A549 (cell line): ENCODE measurements around the gene LHX2. TPM values are rescaled to one million over a fixed set of nuclear protein-coding genes. Genes with fewer than 3 reads are reported as not detected.

ENCODE experiments used
- ATAC-seq, 2 experiments: fragments of 200-7000 bp in 1 of 2; fragments of >200 bp in 1 of 2; cut with Nextera tagmentation in 1 of 2; cut with Tn5 transposase in 1 of 2; 3 replicates each; pipeline versions ENCODE4 v1.8.0 to v1.9.1; 2018 to 2020; ENCODE audit warnings: mild to moderate bottlenecking in 1 of 2, moderate library complexity in 1 of 2
- CTCF ChIA-PET: fragments of 300-600 bp; sonication (Branson Sonifier 250); formaldehyde crosslinking; extraction: SDS; loops from one replicate; lab custom pipeline; 2021; ENCODE audit warnings: antibody characterized with exemption, inconsistent platforms; lab: Yijun Ruan, JAX
- POLR2A ChIA-PET: fragments of 350-600 bp; formaldehyde crosslinking; extraction: SDS; loops from one replicate; lab custom pipeline; 2021; ENCODE audit warnings: antibody characterized with exemption, inconsistent platforms; lab: Yijun Ruan, JAX
- DNase-seq, 2 experiments: peaks; one replicate each; pipeline versions ENCODE4 v3.0.0 to v3.0.0-alpha.2; 2011 to 2016; ENCODE audit warnings: low read depth in 1 of 2, low spot score in 1 of 2
- FAIRE-seq: peaks from 2 replicates; lab custom pipeline; 2011; peaks lifted over from hg19 to GRCh38; lab: Jason Lieb, UNC
- H3K27ac ChIP-seq, 2 experiments: fragments of >200 bp; sonication (Bioruptor Twin); formaldehyde crosslinking; 3 replicates each; pipeline ENCODE4 v1.5.1; 2016 to 2017
- H3K4me1 ChIP-seq: fragments of >200 bp; sonication (Bioruptor Twin); formaldehyde crosslinking; 3 replicates; pipeline ENCODE4 v1.6.1; 2016
- H3K4me2 ChIP-seq: fragments of >200 bp; sonication (Bioruptor Twin); formaldehyde crosslinking; 3 replicates; pipeline ENCODE4 v1.6.1; 2016
- H3K4me3 ChIP-seq: fragments of >200 bp; sonication (Bioruptor Twin); formaldehyde crosslinking; 3 replicates; pipeline ENCODE4 v1.5.1; 2016
- H3K9me3 ChIP-seq: fragments of >200 bp; sonication (Bioruptor Twin); formaldehyde crosslinking; 3 replicates; pipeline ENCODE4 v1.6.1; 2016
- ATOH8 ChIP-seq: fragments of 250-450 bp; sonication (Bioruptor Pico); IDR thresholded peaks from 2 replicates; pipeline ENCODE4 v1.5.0; 2020; ENCODE audit warnings: low read depth, mild to moderate bottlenecking, moderate library complexity
- CBX8 ChIP-seq: fragments of 200-600 bp; sonication (generic); IDR thresholded peaks from 2 replicates; pipeline ENCODE4 v1.6.1; 2016
- CEBPB ChIP-seq, 2 experiments: fragments of >200 bp in 1 of 2; sonication (Bioruptor Twin) in 1 of 2; formaldehyde crosslinking in 1 of 2; IDR thresholded peaks; 2 replicates each; pipeline ENCODE4 v1.6.1; 2012 to 2016
- CHD2 ChIP-seq: fragments of 150-350 bp; IDR thresholded peaks from 2 replicates; pipeline ENCODE4 v1.6.1; 2014; ENCODE audit warnings: low read length; ENCODE audit not compliant: partially characterized antibody
- EHF ChIP-seq: fragments of 250-450 bp; sonication (Bioruptor Pico); IDR thresholded peaks from 2 replicates; pipeline ENCODE4 v1.5.0; 2020; ENCODE audit warnings: mild to moderate bottlenecking
- EHMT2 ChIP-seq: fragments of 200-600 bp; sonication (generic); IDR thresholded peaks from 2 replicates; pipeline ENCODE4 v1.6.1; 2016; ENCODE audit warnings: antibody characterized with exemption, low read depth, mild to moderate bottlenecking, moderate library complexity
- ELK1 ChIP-seq: fragments of 150-350 bp; IDR thresholded peaks from 2 replicates; pipeline ENCODE4 v1.6.1; 2014; ENCODE audit warnings: low read depth, mild to moderate bottlenecking, low read length
- EP300 ChIP-seq, 2 experiments: fragments of >200 bp; sonication (Bioruptor Twin); formaldehyde crosslinking; IDR thresholded peaks; 2 replicates in 1 of 2; 3 replicates in 1 of 2; pipeline ENCODE4 v1.6.1; 2016 to 2017
- ESRRA ChIP-seq: fragments of 150-350 bp; IDR thresholded peaks from 2 replicates; pipeline ENCODE4 v1.6.1; 2014; ENCODE audit warnings: mild to moderate bottlenecking, low read length, borderline replicate concordance
- FOSL2 ChIP-seq, 2 experiments: fragments of 450-650 bp in 1 of 2; fragments of >200 bp in 1 of 2; sonication (Bioruptor Twin) in 1 of 2; formaldehyde crosslinking; IDR thresholded peaks; 2 replicates each; pipeline versions ENCODE4 v1.5.0 to v1.6.1; 2016 to 2020; ENCODE audit warnings: mild to moderate bottlenecking in 1 of 2, moderate library complexity in 1 of 2
- FOXS1 ChIP-seq: fragments of 250-450 bp; sonication (Bioruptor Pico); IDR thresholded peaks from 2 replicates; pipeline ENCODE4 v1.5.0; 2020; ENCODE audit warnings: mild to moderate bottlenecking, moderate library complexity
- HOXB13 ChIP-seq: fragments of 250-450 bp; sonication (Bioruptor Pico); IDR thresholded peaks from 2 replicates; pipeline ENCODE4 v1.5.0; 2020; ENCODE audit warnings: low read depth, mild to moderate bottlenecking, moderate library complexity
- JUNB ChIP-seq: fragments of >200 bp; sonication (Bioruptor Twin); formaldehyde crosslinking; IDR thresholded peaks from 2 replicates; pipeline ENCODE4 v1.6.1; 2016
- MAFK ChIP-seq: fragments of 450-650 bp; IDR thresholded peaks from 2 replicates; pipeline ENCODE4 v1.6.1; 2014; ENCODE audit not compliant: partially characterized antibody
- MAX ChIP-seq: IDR thresholded peaks from 2 replicates; pipeline ENCODE4 v1.6.1; 2012
- MAZ ChIP-seq: fragments of 150-350 bp; IDR thresholded peaks from 2 replicates; pipeline ENCODE4 v1.6.1; 2014; ENCODE audit warnings: antibody characterized with exemption, low read depth, low read length, borderline replicate concordance
- MYC ChIP-seq: IDR thresholded peaks from 2 replicates; pipeline ENCODE4 v1.6.1; 2012; ENCODE audit warnings: mild to moderate bottlenecking, inconsistent platforms, low read length, improper control_type of control experiment, borderline replicate concordance
- NFE2L2 ChIP-seq: fragments of 150-350 bp; conservative IDR thresholded peaks from 2 replicates; pipeline ENCODE4 v1.6.1; 2014; ENCODE audit warnings: low read length
- RCOR1 ChIP-seq: fragments of 150-350 bp; IDR thresholded peaks from 2 replicates; pipeline ENCODE4 v1.6.1; 2014; ENCODE audit warnings: antibody characterized with exemption, low read length, low read depth
- REST ChIP-seq: fragments of 200-600 bp; sonication (generic); IDR thresholded peaks from 2 replicates; pipeline ENCODE4 v1.6.1; 2016; ENCODE audit warnings: antibody characterized with exemption, mild to moderate bottlenecking, moderate library complexity
- SMC3 ChIP-seq: fragments of >200 bp; sonication (Bioruptor Twin); formaldehyde crosslinking; IDR thresholded peaks from 3 replicates; pipeline ENCODE4 v1.6.1; 2018; ENCODE audit warnings: inconsistent platforms
- TP53 ChIP-seq: fragments of 250-450 bp; sonication (Bioruptor Pico); IDR thresholded peaks from 2 replicates; pipeline ENCODE4 v1.5.0; 2021; ENCODE audit warnings: mild to moderate bottlenecking, moderate library complexity
- ZFP36 ChIP-seq: fragments of 450-650 bp; IDR thresholded peaks from 2 replicates; pipeline ENCODE4 v1.6.1; 2014; ENCODE audit warnings: borderline replicate concordance; ENCODE audit not compliant: partially characterized antibody
- ZSCAN20 ChIP-seq: fragments of 250-450 bp; sonication (Bioruptor Pico); IDR thresholded peaks from 2 replicates; pipeline ENCODE4 v1.8.0; 2022; ENCODE audit warnings: mild to moderate bottlenecking, moderate library complexity
- WGBS: methylation state at CpG from one replicate; pipeline ENCODE4 v1.1.6; 2017; ENCODE audit errors: missing lambda C conversion rate; 5-methylcytosine and 5-hydroxymethylcytosine counted together
- polyA plus RNA-seq, 4 experiments: library from polyadenylated mRNA; depleted of rRNA in 3 of 4; stranded (reverse); fragments of >200 nt; fragmentation: RNase III in 1 of 4; extraction: RNeasy Plus Mini Kit Qiagen cat#74134 plus additional on column Dnase treatment in 1 of 4; gene quantifications; 2 replicates in 3 of 4; 3 replicates in 1 of 4; pipeline ENCODE4 v1.2.3, GENCODE V29; 2011 to 2017

Gene LHX2
- polyA plus RNA-seq, 2 of the 4 experiments (the other 2 are of a cell fraction), result 2.4 to 4.4 TPM

- Histone ChIP-seq H3K4me1 (peaks cover 6% of the 10 kb centered on the region), H3K4me3 (no peak overlapping the region), H3K9me3 (no peaks in the 10 kb centered on the region), H3K4me2 (no peak overlapping the region), H3K27ac (no peak overlapping the region)
- ATAC-seq, result no peak
- DNase-seq, result no peak
- CTCF ChIA-PET, result no interaction called here
- FAIRE-seq, result no peak
- 95% methylated on average over 26 of the region's 26 CpGs for WGBS
- TF ChIP-seq EHMT2 (no peak), FOXS1 (CRISPR knock-in tag) (no peak), CHD2 (no peak), REST (no peak), CEBPB (IDR thresholded peaks at IDR 0.05) (no peak), HOXB13 (CRISPR knock-in tag) (no peak), EHF (no peak), CBX8 (no peak)
- POLR2A ChIA-PET, result no interaction called here
These were observed 4.1 kb downstream of the LHX2 start for GRCh38 chr9:124015661-124016131.

GRCh38 chr9:124016175-124017050, 4.8 kb downstream of the LHX2 start:
- Histone ChIP-seq H3K9me3 (no peaks in the 10 kb centered on the region), H3K4me3 (no peak overlapping the region), H3K4me1 (peaks cover 4% of the 10 kb centered on the region; the same call in 1 of the 3 replicates), H3K4me2 (no peak overlapping the region), H3K27ac (no peak overlapping the region)
- POLR2A ChIA-PET, result no interaction called here
- TF ChIP-seq JUNB (no peak), ESRRA (no peak), ZFP36 (no peak), MAFK (no peak), MYC (no peak), MAX (no peak), ATOH8 (CRISPR knock-in tag) (no peak), EHF (no peak), ELK1 (no peak), RCOR1 (no peak), CEBPB (IDR thresholded peaks at IDR 0.05) (no peak), FOXS1 (CRISPR knock-in tag) (no peak), NFE2L2 (no peak), FOSL2 (IDR thresholded peaks at IDR 0.05) (no peak), FOSL2 (CRISPR knock-in tag; IDR thresholded peaks at IDR 0.05) (no peak), SMC3 (no peak), MAZ (no peak), TP53 (CRISPR knock-in tag) (no peak), ZSCAN20 (CRISPR knock-in tag) (no peak), EP300 (IDR thresholded peaks at IDR 0.05) (no peak)
- 91% methylated on average over 45 of the region's 45 CpGs for WGBS
- CTCF ChIA-PET, result no interaction called here
- DNase-seq, result no peak
- no peak for FAIRE-seq
- ATAC-seq, result no peak
